Adrenal gland (tissue), 12 donors: ENCODE measurements around the gene ABAT. TPM values are rescaled to one million over a fixed set of nuclear protein-coding genes. Genes with fewer than 3 reads are reported as not detected.
A peak's percentile ranks its signal among the peaks of the same experiment; 100 is the strongest.

Experiments used
- DNase-seq, 7 donors: peaks; one replicate each; pipeline ENCODE4 v3.0.0-alpha.2; 2019 to 2020
- H3K27ac ChIP-seq, 5 donors: fragments of 200-600 bp; sonication (generic) in 4 of 5; 1 replicate in 3 of 5; 2 replicates in 2 of 5; pipeline versions ENCODE4 v1.5.1 to v1.8.0; 2016 to 2020; ENCODE audit warnings: mild to moderate bottlenecking in 1 of 5
- H3K27me3 ChIP-seq: fragments of 200-600 bp; 2 replicates; pipeline ENCODE4 v1.8.0; 2021
- H3K36me3 ChIP-seq, 2 donors: fragments of 200-600 bp; replicated peaks in 1 of 2; 1 replicate in 1 of 2; 2 replicates in 1 of 2; pipeline versions ENCODE4 v1.5.1 to v1.8.0; 2018 to 2022
- H3K4me1 ChIP-seq, 2 donors: fragments of 200-600 bp; replicated peaks in 1 of 2; 1 replicate in 1 of 2; 2 replicates in 1 of 2; pipeline versions ENCODE4 v1.5.1 to v1.8.0; 2018 to 2021
- H3K4me3 ChIP-seq, 4 donors: fragments of 200-600 bp; sonication (generic) in 3 of 4; one replicate each; pipeline ENCODE4 v1.5.1; 2016 to 2018
- H3K9me3 ChIP-seq, 3 donors: fragments of 200-600 bp; sonication (generic) in 1 of 3; replicated peaks in 1 of 3; 1 replicate in 2 of 3; 2 replicates in 1 of 3; pipeline versions ENCODE4 v1.5.1 to v1.8.0; 2016 to 2021
- POLR2A ChIP-seq, 2 donors: fragments of 450-650 bp; IDR thresholded peaks; one replicate each; pipeline ENCODE4 v1.6.1; 2017; ENCODE audit warnings: antibody characterized with exemption in 2 of 2, mild to moderate bottlenecking in 2 of 2, moderate library complexity in 1 of 2
- WGBS, 4 donors: extraction: QIAGEN DNeasy Blood & Tissue Kit in 2 of 4; methylation state at CpG; one replicate each; pipeline versions ENCODE4 v1.1.5 to v1.1.7; 2013 to 2017; 5-methylcytosine and 5-hydroxymethylcytosine counted together
- intact Hi-C, 2 donors: fragments of 100-400 bp; cut with DNase I; formaldehyde crosslinking; loops; one replicate each; pipeline versions ENCODE4 v1.14.1 to v1.15.0; 2022 to 2023
- polyA plus RNA-seq, 3 donors: library from polyadenylated mRNA; stranded (reverse); fragments of 200-250 nt in 2 of 3; fragments of 350-450 nt in 1 of 3; fragmentation: Illumina TruSeq in 1 of 3; extraction: RNeasy Lipid Tissue Mini Kit (QIAGEN cat#74804) in 1 of 3; gene quantifications; one replicate each; pipeline ENCODE4 v1.2.3, GENCODE V29; 2013 to 2014
- total RNA-seq, 9 donors: library from RNA; depleted of rRNA in 4 of 9; stranded (reverse); fragments of >200 nt in 4 of 9; fragments of 120-200 nt in 1 of 9; fragmentation: NEBNext Ultra II Directional in 1 of 9; extraction: Animal tissue kit (Norgen Biotek cat#: 25700) in 1 of 9; gene quantifications; one replicate each; pipeline versions ENCODE4 v1.1.0 to v1.2.4, GENCODE V29; 2013 to 2023
- TF ChIP-seq, protein P1 (sequence below), 6 experiments: fragments of 450-650 bp in 4 of 6; fragments of 200-600 bp in 2 of 6; sonication (generic) in 1 of 6; IDR thresholded peaks; 1 replicate in 5 of 6; 2 replicates in 1 of 6; pipeline versions ENCODE4 v1.5.1 to v1.8.0; 2016 to 2021; ENCODE audit warnings: antibody characterized with exemption in 6 of 6, mild to moderate bottlenecking in 2 of 6, moderate library complexity in 1 of 6
- donor health status: healthy with polysubstance abuse.
- donor health status: Bipolar disorder and iron deficiency.
- donor health status: DM: yes; HTN: yes; CAD: no.
- donor health status: DM: no; HTN: no; CAD: no.
- donor health status: DM: no; HTN: no; CAD: no.
- donor health status: DM: yes; HTN: yes; CAD: no.

The ABAT gene
- total and polyA plus RNA-seq, 12 donors = 12.1 to 89.2 (median 28.5) TPM

DNA sequence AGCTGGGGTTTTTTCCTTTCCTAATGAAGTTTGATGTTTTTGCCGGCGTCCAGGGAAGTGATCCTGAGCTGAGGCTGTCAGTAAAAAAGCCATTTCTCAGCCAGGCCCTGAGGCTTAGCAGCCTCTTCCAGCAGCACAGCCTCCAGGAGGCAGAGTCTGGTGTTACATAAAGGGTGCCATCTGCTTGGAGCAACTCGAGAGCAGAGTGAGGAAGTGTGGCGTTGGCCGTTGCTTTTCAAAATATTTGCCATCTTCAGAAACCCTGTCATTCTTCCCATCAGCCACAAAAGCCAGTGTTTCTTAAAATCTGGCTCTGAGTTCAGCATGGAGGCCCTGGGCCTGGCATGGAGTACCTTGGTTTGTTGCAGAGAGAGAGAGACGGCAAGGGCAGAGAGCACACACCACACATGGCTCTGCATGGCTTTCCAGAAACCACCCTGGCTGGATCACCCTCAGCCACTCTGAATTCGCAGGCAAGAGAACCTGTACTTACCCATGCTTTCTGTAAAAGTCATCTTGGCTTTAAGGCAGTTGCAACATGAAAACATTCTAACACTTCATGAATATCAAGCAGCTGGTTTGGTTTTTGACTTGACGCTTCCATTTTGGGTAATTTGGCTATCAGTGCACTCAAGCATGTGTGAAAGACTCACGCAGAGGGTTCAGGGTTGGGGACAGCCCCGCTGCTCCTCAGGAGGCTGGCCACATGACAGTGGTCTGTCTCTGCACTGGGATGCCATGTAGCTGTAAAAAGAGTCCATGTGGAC is 144.3 kb downstream of the ABAT start:
- Histone ChIP-seq H3K4me3 (no peak overlapping the region), H3K36me3 (peaks cover 0 to 24% of the 10 kb centered on the region in 2 donors), H3K27me3 (no peaks in the 10 kb centered on the region), H3K9me3 (no peaks in the 10 kb centered on the region), H3K4me1 (peaks cover 0 to 3% of the 10 kb centered on the region in 2 donors), H3K27ac (no peak overlapping the region)
- 82 to 89% (median 86%) methylated on average over 10 of the region's 10 CpGs for WGBS, 4 donors
- TF ChIP-seq, protein P1, sequence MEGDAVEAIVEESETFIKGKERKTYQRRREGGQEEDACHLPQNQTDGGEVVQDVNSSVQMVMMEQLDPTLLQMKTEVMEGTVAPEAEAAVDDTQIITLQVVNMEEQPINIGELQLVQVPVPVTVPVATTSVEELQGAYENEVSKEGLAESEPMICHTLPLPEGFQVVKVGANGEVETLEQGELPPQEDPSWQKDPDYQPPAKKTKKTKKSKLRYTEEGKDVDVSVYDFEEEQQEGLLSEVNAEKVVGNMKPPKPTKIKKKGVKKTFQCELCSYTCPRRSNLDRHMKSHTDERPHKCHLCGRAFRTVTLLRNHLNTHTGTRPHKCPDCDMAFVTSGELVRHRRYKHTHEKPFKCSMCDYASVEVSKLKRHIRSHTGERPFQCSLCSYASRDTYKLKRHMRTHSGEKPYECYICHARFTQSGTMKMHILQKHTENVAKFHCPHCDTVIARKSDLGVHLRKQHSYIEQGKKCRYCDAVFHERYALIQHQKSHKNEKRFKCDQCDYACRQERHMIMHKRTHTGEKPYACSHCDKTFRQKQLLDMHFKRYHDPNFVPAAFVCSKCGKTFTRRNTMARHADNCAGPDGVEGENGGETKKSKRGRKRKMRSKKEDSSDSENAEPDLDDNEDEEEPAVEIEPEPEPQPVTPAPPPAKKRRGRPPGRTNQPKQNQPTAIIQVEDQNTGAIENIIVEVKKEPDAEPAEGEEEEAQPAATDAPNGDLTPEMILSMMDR (IDR thresholded peaks at IDR 0.05) = no peak
- TF ChIP-seq POLR2A (IDR thresholded peaks at IDR 0.05) = no peak
- intact Hi-C loops = no loop called here
- DNase-seq = no peak

DNA sequence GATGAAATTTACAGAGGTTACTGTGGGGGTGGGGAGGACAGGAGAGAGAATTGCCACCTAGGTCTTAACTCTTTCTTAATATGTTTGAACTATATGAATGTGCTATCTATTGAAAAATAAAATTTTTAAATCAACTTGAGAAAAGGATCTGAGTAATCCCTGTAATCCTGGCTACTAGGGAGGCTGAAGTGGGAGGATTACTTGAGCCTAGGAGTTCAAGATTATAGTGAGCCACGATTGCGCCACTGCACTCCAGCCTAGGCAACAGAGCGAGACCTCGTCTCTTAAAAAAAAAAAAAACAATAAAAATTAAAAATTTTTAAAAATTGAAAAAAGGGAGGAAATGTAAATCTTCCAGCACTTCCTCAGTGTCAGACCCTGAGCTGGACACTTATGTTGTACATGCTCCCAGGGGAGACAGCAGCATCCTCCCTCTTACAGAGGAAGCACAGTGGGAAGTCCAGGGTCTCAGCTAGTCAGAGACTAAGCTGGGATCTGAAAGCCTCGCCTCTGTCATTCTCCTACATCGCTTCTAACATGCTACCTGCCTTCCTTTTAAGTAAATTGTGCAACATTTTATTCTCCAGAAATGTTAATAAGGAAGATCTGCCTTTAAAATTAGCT is 145.1 kb downstream of the ABAT start:
- 72 to 77% (median 75%) methylated on average over 6 of the region's 6 CpGs for WGBS, 4 donors
- TF ChIP-seq, protein P1 (IDR thresholded peaks at IDR 0.05) = no peak
- no peak for TF ChIP-seq POLR2A (IDR thresholded peaks at IDR 0.05)

GRCh38 chr16:8822403-8822802 is 148.0 kb downstream of the ABAT start:
- no peak overlapping the region for H3K4me3 ChIP-seq
- no peaks in the 10 kb centered on the region for H3K9me3 ChIP-seq
- 68 to 90% (median 80%) methylated on average over 3 of the region's 3 CpGs for WGBS, 4 donors
- intact Hi-C loops = loop anchor here in 1 of 2 donors (5.0 kb wide), 1 partner anchor 55 kb away; no protein-coding TSS in a partner anchor
- H3K4me1 ChIP-seq = peaks cover 0 to 3% of the 10 kb centered on the region in 2 donors
- TF ChIP-seq, protein P1 (IDR thresholded peaks at IDR 0.05) = no peak
- no peak for TF ChIP-seq POLR2A (IDR thresholded peaks at IDR 0.05)
- DNase-seq = no peak
- no peaks in the 10 kb centered on the region for H3K36me3 ChIP-seq
- H3K27ac ChIP-seq = no peak overlapping the region
- H3K27me3 ChIP-seq = no peaks in the 10 kb centered on the region

More for the DNA sequence above, 145.1 kb downstream of the ABAT start:
- intact Hi-C loops = loop anchor here in 1 of 2 donors (5.0 kb wide), 1 partner anchor 58 kb away; no protein-coding TSS in a partner anchor
- Histone ChIP-seq H3K4me1 (peaks cover 0 to 3% of the 10 kb centered on the region in 2 donors), H3K27me3 (no peaks in the 10 kb centered on the region), H3K4me3 (no peak overlapping the region), H3K27ac (peak overlapping the region in 1 of 5 donors; percentile 25), H3K36me3 (peaks cover 0 to 16% of the 10 kb centered on the region in 2 donors), H3K9me3 (no peaks in the 10 kb centered on the region)
- no peak for DNase-seq

DNA sequence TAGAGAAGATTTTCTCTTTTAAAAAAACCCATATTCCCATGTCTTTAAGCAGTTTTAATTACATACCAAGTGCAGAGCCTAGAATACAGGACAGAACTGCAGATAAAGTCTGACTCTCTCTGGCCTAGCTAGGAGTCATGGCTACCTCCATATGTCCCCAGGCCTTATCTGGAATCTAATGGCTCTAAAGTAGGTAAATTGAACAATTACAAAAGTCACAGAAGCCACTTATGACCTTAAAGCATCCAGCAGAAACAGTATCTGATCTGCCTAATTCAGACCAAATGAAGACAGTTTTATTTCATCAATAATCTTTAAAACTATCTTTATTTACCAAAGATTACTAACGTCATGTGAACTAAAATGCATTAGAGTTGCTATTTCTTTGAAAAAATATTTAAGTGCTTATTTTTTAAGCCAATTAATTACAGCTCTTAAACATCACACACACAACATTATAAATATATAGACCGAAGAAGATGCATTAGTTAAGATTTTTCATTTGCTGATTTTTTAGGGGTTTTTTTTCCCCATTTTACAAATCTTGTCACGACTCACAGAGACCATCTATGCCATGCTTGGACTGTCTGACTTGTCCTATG is 152.0 kb downstream of the ABAT start:
- Histone ChIP-seq H3K27me3 (no peaks in the 10 kb centered on the region), H3K4me1 (peaks cover 0 to 4% of the 10 kb centered on the region in 2 donors), H3K27ac (no peak overlapping the region), H3K9me3 (no peaks in the 10 kb centered on the region), H3K36me3 (peaks cover 0 to 10% of the 10 kb centered on the region in 2 donors), H3K4me3 (no peak overlapping the region)
- DNase-seq = no peak
- TF ChIP-seq, protein P1 (IDR thresholded peaks at IDR 0.05) = no peak
- TF ChIP-seq POLR2A (IDR thresholded peaks at IDR 0.05) = no peak
- intact Hi-C loops = no loop called here
- 69 to 94% (median 79%) methylated on average over 3 of the region's 3 CpGs for WGBS, 4 donors
